Limb (tissue), 2 donors: Measurements from ENCODE around the gene GNAI2.

Experiments used
- DNase-seq, 2 donors: peaks; one replicate each; pipeline ENCODE4 v3.0.0-alpha.2; 2016; ENCODE audit errors: extremely low spot score in 2 of 2

The GNAI2 gene

GRCh38 chr3:50297896-50298725, 62.1 kb downstream of the GNAI2 start:
- no peak for DNase-seq

- peak; percentile 99 to 100 for DNase-seq
Observed at GRCh38 chr3:50298836-50299637, 63.0 kb downstream of the GNAI2 start, which contains the start of the genes HYAL3 and NAA80. Gene HYAL3, minus strand, starts transcription at chr3:50299405. Its CDS starts 3,803 bp downstream, at chr3:50295602. Gene NAA80, minus strand, starts transcription at chr3:50299405. Its CDS starts 1,942 bp downstream, at chr3:50297463.

GRCh38 chr3:50299638-50299928, 63.6 kb downstream of the GNAI2 start:
- DNase-seq, result no peak

GRCh38 chr3:50299929-50300680, 64.1 kb downstream of the GNAI2 start:
- DNase-seq, result no peak

- DNase-seq, result no peak
Observed at GRCh38 chr3:50300681-50301254, 64.8 kb downstream of the GNAI2 start.

GRCh38 chr3:50302095-50303012, 66.3 kb downstream of the GNAI2 start:
- DNase-seq, result peak in 1 of 2 donors; percentile 26

- peak in 1 of 2 donors; percentile 46 for DNase-seq
Observed at GRCh38 chr3:50303013-50303815, 67.2 kb downstream of the GNAI2 start, which contains the start of gene HYAL1. Gene HYAL1, minus strand, starts transcription at chr3:50303574. Its CDS starts 618 bp downstream, at chr3:50302956.

- no peak for DNase-seq
Observed at GRCh38 chr3:50304601-50305000, 68.6 kb downstream of the GNAI2 start.
